HTERT RPE-1 (cell line): ENCODE results near the gene TNFRSF1B.

Source experiments
- in situ Hi-C: fragments of 300-500 bp; cut with MboI; formaldehyde crosslinking; loops from 4 replicates; pipeline ENCODE4 v1.14.3; 2020; ENCODE audit warnings: low sequenced_read_pairs

TNFRSF1B gene

DNA sequence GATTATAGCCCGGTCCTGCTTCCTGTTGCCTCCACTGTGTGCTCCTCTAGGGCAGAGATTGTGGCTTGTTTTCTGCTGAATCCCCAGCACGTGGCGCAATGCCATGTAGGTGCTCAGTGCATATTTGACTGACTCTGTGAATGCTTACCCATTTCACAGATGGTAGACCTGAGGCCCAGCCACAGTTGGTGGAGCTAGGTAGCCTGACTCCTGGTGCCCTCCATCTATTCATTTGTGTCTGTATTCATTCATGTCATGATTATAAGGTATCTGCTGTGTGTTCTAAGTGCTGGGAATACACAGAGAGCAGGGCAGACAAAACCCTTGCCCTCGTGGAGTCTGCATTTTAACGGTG lies 22.5 kb downstream of the TNFRSF1B start:
- in situ Hi-C loops = no loop called here

DNA sequence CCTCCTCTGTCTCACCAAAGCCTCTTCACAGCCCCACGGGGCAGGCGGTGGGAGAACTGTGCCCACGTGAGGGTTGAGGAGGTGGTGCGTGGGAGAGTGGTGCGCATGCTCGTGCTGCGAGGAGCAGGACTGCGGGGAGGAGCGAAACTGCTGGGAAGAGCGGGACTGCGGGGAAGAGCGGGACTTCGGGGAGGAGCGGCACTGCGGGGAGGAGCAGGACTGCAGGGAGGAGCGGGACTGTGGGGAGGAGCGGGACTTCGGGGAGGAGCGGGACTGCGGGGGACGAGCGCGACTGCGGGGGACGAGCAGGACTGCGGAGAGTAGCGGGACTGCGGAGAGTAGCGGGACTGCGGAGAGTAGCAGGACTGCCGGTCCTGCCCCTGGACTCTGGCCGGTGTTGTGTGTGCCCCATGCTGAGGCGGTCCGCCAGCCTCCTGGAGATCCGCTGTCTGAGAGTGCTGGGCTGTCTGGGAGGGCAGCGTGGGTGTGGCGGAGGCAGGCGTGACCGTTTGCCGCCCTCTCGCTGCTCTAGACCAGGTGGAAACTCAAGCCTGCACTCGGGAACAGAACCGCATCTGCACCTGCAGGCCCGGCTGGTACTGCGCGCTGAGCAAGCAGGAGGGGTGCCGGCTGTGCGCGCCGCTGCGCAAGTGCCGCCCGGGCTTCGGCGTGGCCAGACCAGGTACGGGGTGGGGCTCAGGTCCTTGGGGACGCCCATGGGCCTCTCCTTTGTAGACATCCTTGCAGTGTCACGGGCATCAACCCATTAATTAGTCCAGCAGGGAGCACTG lies 24.6 kb downstream of the TNFRSF1B start:
- in situ Hi-C loops = no loop called here

DNA sequence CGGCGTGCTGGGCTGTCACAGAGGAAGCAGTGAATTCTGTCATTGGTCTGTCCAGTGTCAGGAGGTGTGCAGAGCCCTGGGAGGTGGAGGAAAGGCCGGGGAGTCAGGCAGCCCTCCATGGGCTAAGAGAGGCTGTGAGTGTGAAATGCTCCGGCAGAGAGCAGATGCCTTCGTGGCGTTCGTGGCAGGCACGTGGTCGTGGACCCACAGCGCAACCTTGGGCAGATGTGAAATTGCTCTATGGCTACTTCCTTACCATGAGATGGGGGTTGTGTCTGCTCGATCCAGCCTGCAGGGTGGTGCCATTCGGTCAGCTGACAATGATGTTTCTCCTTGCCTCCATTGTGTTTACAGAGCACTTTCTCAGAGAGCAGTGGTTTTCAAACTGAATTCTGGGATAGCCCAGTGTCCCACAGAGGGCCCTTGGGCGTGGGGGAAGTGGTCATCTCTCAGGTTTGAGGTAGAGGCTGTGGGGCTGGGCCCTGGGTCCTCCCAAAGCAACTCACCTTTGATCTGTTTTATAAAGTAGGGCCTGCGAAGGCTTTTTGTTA lies 27.9 kb downstream of the TNFRSF1B start:
- in situ Hi-C loops = no loop called here

DNA sequence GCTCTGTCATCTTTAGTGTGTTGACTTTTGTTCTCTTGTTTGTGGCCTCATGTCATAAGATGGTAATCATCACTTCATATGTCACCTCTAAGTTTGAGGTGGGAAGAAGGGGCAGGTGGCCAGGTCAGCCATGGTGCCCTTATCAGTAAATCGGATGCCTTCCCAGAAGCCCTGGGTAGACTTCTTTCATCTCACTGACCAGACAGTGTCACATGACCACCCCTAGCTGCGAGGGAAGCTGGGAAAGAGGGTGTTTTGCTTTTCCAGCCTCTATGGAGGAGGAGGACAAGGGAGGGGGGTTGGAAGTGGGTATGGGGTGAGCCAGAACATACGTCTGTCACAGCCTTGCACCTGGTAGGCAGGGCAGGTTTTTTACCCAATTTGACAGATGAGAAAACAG lies 28.6 kb downstream of the TNFRSF1B start:
- in situ Hi-C loops = no loop called here

DNA sequence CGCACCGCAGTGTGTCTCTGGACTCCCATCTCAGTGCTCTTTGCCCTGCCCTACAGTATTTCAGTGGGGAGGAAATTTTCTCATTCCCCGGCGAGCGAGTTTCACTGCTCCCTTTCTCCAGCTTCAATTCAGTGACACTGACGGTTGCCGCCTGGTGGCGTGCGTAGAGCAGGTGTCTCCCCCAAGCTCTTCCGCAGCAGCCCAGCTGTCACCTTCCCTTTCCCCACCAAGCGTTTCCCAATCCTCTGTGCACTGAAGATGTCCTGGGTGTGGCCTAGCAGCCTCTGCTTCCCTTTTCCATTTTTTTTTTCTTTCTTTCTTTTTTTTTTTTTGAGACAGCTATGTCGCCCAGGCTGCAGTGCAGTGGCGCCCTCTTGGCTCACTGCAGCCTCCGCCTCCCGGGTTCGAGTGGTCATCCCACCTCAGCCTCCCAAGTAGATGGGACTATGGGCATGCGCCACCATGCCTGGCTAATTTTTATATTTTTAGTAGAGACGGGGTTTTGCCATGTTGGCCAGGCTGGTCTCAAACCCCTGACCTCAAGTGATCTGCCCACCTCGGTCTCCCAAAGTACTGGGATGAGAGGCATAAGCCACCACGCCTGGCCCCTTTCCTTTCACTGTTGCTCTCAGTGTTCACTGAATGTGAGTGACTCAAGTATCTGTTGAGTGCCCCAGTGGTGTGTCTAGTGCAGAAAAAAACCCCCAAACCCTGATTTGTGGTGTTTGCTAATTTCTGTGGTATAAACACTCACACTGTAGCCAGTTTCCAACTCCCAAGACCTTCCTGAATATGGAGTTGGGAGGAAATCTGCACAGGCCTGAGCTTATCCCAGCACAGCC lies 30.1 kb downstream of the TNFRSF1B start:
- in situ Hi-C loops = no loop called here

DNA sequence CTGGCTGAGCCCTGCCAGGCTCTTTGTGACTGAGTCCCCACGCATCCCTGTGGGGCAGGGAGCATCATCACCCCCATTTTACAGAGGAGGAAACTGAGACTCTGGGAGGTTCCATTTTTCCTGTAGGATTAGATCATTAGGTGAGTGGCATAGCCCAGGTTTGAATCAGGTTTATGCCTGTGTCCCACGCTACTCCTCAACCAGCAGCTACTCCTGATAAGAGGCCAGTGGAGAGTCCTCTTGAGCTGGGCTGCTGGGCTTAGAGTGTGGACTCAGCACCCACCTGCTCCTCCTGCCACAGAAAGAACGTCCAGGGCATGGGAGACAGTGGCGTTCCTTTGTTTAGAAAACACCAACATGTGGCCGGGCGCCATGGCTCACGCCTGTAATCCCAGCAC lies 30.7 kb downstream of the TNFRSF1B start:
- in situ Hi-C loops = no loop called here

DNA sequence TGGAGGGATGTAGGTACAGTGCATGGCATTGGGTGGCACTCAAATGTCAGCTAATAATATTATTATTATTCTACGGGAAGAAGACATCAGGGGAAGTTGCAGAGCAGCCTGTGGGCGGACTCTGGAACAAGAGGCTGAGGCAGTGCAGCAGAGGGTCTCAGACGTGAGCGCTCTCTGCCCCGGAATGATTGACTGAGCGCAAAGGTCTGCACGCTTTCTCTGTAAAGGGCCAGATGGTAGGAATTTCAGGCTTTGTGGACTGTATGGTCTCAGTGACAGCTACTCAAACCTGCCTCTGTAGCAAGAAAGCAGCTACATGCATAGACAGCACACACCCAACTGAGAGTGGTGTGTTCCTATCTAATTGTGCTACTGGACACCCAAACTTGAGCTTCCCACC lies 33.4 kb downstream of the TNFRSF1B start:
- in situ Hi-C loops = no loop called here

DNA sequence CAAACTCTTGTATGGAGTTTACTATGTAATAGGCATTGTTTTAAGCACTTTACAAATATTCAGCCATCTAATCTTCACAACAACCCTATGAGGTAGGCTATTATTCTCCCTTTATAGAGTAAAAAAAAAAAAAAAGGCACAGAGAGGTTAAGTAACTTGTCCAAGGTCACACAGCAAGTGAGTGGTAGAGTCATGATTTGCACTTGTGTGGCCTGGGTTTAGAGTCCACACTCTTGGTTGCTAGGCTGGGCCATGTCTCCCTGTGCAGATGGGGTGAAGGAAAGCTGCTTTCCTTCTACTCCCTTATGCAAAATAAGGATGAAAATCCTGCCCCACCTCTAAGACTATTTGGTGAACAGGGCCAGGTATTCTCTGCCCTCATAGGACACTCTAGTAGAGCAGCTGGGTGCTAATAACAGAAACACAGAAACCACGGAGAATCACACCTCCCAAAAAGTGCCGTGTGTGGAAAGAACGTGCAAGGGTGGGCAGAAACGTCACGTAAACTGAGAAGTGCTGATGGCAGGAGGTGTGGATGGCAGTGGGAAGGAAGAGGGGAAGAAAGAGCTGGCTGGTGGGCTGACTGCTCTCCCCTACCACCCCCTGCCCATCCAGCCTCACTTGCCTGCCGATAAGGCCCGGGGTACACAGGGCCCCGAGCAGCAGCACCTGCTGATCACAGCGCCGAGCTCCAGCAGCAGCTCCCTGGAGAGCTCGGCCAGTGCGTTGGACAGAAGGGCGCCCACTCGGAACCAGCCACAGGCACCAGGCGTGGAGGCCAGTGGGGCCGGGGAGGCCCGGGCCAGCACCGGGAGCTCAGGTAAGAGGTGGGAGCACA lies 34.8 kb downstream of the TNFRSF1B start:
- in situ Hi-C loops = no loop called here

DNA sequence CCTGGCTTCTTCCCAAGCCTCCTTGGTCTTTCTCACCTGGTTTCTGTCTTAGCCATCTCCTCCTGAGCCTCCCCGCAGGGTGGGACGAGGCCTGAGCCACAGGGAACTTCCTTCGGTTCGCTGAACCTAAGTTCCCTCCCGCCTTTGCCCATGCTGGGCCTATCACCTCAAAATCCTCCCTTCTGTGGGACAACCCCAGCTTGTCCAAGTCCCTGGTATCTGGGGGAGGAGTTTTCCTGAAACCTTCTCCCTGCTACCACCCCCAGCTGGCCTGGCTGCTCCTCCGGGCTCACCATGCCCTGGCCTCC lies 35.4 kb downstream of the TNFRSF1B start:
- in situ Hi-C loops = no loop called here

DNA sequence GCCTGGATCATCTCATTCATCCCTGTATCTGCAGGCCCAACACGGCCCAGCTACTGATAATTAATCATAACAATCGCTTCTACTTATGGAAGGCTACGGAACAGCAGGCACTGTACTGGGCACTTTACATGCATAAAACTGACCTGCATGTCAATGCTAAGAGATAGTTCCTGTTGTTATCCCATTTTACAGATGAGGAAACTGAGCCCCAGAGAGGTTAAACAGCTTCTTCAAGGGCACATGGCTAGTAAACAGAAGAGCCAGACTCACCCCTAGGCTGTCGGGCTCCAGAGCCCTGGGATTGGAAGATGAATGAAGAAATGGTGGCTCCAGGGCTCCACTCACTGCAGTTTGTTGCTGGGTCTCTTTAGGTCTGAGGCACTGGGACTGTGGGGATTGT lies 35.8 kb downstream of the TNFRSF1B start:
- in situ Hi-C loops = no loop called here

DNA sequence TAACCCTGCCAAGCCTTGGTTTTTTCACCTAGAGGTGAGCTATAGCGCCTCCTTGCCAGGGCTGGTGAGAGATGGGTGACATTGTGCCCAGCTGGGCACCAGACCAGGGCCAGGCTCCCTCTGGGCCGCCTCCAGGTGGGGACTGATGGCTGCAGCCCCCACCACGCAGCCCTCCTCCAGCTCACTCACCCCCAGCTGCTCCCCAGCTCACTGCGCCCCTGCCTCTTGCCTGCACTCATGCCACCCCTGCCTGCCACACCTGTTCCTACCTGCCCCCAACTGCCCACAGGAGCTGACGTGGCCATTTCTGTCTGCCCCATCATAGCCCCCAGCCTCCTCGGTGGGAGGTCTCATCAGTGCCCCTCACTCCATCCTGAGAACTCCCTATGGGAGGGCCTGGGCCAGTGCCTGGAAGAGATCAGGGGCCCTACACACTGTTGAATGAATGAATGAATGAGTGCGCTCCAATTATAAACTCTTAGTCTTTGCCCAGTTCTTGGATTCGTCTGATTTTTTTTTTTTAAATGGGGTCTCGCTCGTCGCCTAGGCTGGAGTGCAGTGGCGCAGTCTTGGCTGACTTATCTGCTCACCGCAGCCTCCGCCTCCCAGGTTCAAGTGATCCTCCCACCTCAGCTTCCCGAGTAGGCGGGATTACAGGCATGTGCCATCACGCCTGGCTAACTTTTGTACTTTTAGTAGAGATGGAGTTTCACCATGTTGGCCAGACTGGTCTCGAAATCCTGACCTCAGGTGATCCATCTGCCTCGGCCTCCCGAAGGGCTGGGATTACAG lies 36.6 kb downstream of the TNFRSF1B start:
- in situ Hi-C loops = no loop called here

DNA sequence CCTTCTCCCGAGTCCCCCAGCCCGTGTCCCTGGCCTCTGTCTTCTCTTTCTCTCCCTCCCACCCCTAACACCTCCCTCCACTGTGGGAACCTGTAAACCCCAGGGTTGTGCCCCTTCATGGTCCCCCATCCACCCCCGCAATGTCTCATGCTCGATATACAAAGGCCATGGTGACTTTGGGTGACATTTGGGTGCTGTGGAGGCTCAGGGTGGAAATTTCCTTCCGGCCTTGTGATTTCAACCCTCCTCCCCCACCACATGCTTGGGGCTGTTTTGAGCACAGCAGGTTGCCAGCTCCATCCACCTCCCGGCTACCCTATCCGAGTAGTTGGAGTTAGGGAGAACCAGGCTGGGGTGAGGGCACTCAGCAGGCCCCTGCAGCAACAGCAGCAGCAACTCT lies 37.3 kb downstream of the TNFRSF1B start:
- in situ Hi-C loops = no loop called here

DNA sequence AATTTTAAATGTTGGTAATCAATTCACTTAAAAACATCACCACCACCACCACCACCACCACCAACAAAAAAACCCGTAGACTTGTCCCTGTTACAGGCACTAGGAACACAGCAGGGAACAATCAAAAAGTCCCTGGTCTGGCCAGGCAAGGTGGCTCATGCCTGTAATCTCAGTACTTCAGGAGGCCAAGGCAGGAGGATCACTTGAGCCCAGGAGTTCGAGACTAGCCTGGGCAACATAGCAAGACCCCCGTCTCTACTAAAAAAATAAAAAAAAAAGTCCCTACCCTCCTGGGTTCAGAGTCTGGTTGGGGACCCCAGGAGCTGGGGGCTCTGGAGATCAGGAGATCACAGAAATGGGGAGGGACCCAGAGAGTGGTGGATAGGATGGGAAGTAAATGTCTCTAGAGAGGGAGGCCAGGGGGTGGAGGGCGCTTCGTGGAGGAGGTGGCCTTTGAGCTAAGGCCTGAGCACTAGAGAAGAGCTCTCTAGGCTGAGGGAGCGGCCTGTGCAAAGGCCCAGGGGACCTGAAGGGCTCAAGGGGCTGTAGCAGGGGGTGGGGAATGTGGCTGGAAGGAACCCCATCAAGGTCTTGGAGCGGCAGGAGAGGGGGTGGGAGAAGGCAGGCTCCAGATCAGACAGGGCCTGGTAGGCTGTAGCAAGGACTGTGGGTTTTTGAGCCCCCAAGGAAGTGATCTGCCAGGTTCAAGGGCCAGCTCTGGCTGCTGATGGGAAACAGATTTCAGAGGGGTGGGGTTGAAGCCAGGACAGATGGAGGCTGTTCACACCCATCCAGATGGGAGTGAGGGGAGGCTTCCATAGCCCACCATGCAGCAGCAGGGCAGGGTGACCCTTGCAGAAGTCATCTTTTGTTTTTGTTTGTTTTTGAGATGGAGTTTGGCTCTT lies 38.2 kb downstream of the TNFRSF1B start:
- in situ Hi-C loops = no loop called here

DNA sequence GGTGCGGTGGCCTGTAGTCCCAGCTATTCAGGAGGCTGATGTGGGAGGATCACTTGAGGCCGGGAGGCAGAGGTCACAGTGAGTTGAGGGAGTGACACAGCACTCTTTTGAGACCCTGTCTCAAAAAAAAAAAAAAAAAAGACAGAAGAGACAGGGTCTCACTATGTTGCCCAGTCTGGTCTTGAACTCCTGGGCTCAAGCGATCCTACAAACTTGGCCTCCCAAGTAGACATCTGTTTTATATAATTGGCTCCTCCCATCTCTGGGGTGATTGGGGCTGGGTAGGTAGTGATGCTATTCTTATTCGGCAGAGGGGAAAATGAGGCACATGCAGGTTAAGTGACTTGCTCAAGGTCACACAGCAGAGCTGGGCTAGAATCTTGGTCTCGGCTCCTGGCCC lies 39.4 kb downstream of the TNFRSF1B start:
- in situ Hi-C loops = no loop called here

DNA sequence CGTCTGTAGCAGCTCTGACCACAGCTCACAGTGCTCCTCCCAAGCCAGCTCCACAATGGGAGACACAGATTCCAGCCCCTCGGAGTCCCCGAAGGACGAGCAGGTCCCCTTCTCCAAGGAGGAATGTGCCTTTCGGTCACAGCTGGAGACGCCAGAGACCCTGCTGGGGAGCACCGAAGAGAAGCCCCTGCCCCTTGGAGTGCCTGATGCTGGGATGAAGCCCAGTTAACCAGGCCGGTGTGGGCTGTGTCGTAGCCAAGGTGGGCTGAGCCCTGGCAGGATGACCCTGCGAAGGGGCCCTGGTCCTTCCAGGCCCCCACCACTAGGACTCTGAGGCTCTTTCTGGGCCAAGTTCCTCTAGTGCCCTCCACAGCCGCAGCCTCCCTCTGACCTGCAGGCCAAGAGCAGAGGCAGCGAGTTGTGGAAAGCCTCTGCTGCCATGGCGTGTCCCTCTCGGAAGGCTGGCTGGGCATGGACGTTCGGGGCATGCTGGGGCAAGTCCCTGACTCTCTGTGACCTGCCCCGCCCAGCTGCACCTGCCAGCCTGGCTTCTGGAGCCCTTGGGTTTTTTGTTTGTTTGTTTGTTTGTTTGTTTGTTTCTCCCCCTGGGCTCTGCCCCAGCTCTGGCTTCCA lies 40.1 kb downstream of the TNFRSF1B start:
- in situ Hi-C loops = no loop called here

DNA sequence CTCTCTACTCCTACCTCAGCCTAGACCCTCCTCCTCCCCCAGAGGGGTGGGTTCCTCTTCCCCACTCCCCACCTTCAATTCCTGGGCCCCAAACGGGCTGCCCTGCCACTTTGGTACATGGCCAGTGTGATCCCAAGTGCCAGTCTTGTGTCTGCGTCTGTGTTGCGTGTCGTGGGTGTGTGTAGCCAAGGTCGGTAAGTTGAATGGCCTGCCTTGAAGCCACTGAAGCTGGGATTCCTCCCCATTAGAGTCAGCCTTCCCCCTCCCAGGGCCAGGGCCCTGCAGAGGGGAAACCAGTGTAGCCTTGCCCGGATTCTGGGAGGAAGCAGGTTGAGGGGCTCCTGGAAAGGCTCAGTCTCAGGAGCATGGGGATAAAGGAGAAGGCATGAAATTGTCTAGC lies 41.5 kb downstream of the TNFRSF1B start:
- in situ Hi-C loops = no loop called here

DNA sequence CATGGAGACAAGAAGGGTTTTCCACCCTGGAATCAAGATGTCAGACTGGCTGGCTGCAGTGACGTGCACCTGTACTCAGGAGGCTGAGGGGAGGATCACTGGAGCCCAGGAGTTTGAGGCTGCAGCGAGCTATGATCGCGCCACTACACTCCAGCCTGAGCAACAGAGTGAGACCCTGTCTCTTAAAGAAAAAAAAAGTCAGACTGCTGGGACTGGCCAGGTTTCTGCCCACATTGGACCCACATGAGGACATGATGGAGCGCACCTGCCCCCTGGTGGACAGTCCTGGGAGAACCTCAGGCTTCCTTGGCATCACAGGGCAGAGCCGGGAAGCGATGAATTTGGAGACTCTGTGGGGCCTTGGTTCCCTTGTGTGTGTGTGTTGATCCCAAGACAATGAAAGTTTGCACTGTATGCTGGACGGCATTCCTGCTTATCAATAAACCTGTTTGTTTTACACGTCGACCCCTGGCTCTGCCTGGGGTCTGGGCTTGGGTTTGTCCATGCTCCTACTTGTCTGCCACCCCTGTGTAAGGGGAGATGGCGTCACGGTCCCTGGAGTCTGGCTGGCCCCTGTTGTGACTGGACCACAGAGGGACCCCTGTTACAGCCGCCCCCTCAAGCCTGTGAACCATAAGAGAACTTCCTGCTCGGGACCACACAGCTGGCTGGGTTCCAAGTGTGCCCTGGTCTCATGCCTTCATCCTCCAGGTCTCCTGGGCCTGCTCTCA lies 42.1 kb downstream of the TNFRSF1B start:
- in situ Hi-C loops = no loop called here

DNA sequence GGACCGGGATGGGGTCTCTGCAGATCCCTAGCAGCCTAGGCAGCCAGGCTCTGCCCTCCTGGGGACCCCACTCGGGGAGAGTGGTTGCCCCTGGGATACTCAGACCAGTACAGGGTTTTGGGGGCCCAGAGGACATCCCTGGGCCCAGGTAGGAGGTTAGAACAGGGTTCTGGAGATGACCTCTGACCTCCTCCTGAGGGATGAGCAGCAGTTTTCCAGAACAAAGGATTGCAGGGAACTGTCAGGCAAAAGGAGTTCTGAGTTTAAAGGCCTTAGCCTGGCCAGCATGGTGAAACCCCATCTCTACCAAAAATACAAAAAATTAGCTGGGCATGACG lies 42.7 kb downstream of the TNFRSF1B start:
- in situ Hi-C loops = no loop called here
